GOT3 (cell line): ENCODE results near the gene NEGR1.

Experiments
- DNase-seq: peaks from one replicate; lab custom pipeline; 2025; ENCODE audit warnings: mixed read lengths; lab: John Stamatoyannopoulos, UW

The NEGR1 gene

GRCh38 chr1:71850936-71851335 is 431.4 kb downstream of the NEGR1 start:
- no peak for DNase-seq

- no peak for DNase-seq
Observed at GRCh38 chr1:71850515-71850914, 431.8 kb downstream of the NEGR1 start.

GRCh38 chr1:71843012-71843411 is 439.3 kb downstream of the NEGR1 start:
- DNase-seq = no peak

GRCh38 chr1:71839876-71840275 is 442.5 kb downstream of the NEGR1 start:
- DNase-seq = no peak

- no peak for DNase-seq
Observed at GRCh38 chr1:71836904-71837303, 445.4 kb downstream of the NEGR1 start.

GRCh38 chr1:71835442-71835813 is 446.9 kb downstream of the NEGR1 start:
- no peak for DNase-seq

- DNase-seq = no peak
Observed at GRCh38 chr1:71834601-71835441, 447.5 kb downstream of the NEGR1 start.

GRCh38 chr1:71831646-71832045 is 450.7 kb downstream of the NEGR1 start:
- DNase-seq = no peak

GRCh38 chr1:71829346-71829745 is 453.0 kb downstream of the NEGR1 start:
- no peak for DNase-seq

- no peak for DNase-seq
Observed at GRCh38 chr1:71828431-71829012, 453.8 kb downstream of the NEGR1 start.

GRCh38 chr1:71823708-71824305 is 458.5 kb downstream of the NEGR1 start:
- DNase-seq = no peak

GRCh38 chr1:71817028-71817427 is 465.3 kb downstream of the NEGR1 start:
- no peak for DNase-seq

- no peak for DNase-seq
Observed at GRCh38 chr1:71809085-71809484, 473.3 kb downstream of the NEGR1 start.

- DNase-seq = no peak
Observed at GRCh38 chr1:71804140-71804539, 478.2 kb downstream of the NEGR1 start.

GRCh38 chr1:71796006-71796405 is 486.3 kb downstream of the NEGR1 start:
- DNase-seq = no peak

- DNase-seq = no peak
Observed at GRCh38 chr1:71792264-71792663, 490.1 kb downstream of the NEGR1 start.

- DNase-seq = no peak
Observed at GRCh38 chr1:71788113-71788512, 494.2 kb downstream of the NEGR1 start.

GRCh38 chr1:71787699-71788098 is 494.6 kb downstream of the NEGR1 start:
- DNase-seq = no peak

- DNase-seq = no peak
Observed at GRCh38 chr1:71786218-71786617, 496.1 kb downstream of the NEGR1 start.

- DNase-seq = no peak
Observed at GRCh38 chr1:71785450-71785849, 496.9 kb downstream of the NEGR1 start.

GRCh38 chr1:71785000-71785399 is 497.3 kb downstream of the NEGR1 start:
- no peak for DNase-seq

GRCh38 chr1:71784241-71784640 is 498.1 kb downstream of the NEGR1 start:
- DNase-seq = no peak

- no peak for DNase-seq
Observed at GRCh38 chr1:71783071-71783470, 499.3 kb downstream of the NEGR1 start.
